GM23338 (cell line): ENCODE results near the gene JPH3. TPM values are rescaled to one million over a fixed set of nuclear protein-coding genes. Genes with fewer than 3 reads are reported as not detected.

Experiments used
- ATAC-seq: fragments of 200-7000 bp; cut with Tn5 transposase; 3 replicates; pipeline ENCODE4 v1.9.1; 2020
- DNase-seq: peaks from one replicate; pipeline ENCODE4 v3.0.0-alpha.2; 2015; ENCODE audit warnings: low spot score
- H2AFZ ChIP-seq: fragments of 200-600 bp; sonication (generic); 2 replicates; pipeline ENCODE4 v1.8.0; 2016; ENCODE audit warnings: antibody characterized with exemption, mild to moderate bottlenecking, moderate library complexity
- H3F3A ChIP-seq: fragments of 200-600 bp; sonication (generic); replicated peaks from 2 replicates; pipeline ENCODE4 v1.8.0; 2017; ENCODE audit warnings: antibody characterized with exemption, mixed run types, low read depth
- H3K27ac ChIP-seq: fragments of 200-600 bp; sonication (generic); 2 replicates; pipeline ENCODE4 v1.6.1; 2016; ENCODE audit warnings: low read depth
- H3K27me3 ChIP-seq: fragments of 200-600 bp; sonication (generic); 2 replicates; pipeline ENCODE4 v1.8.0; 2016; ENCODE audit warnings: mild to moderate bottlenecking, mixed run types, moderate library complexity; ENCODE audit not compliant: insufficient read depth
- H3K36me3 ChIP-seq: fragments of 200-600 bp; sonication (generic); 2 replicates; pipeline ENCODE4 v1.8.0; 2016; ENCODE audit warnings: mild to moderate bottlenecking; ENCODE audit not compliant: insufficient read depth
- H3K4me1 ChIP-seq: fragments of 200-600 bp; sonication (generic); 2 replicates; pipeline ENCODE4 v1.8.0; 2016; ENCODE audit warnings: mild to moderate bottlenecking, moderate library complexity; ENCODE audit not compliant: insufficient read depth
- H3K4me2 ChIP-seq: fragments of 200-600 bp; sonication (generic); 2 replicates; pipeline ENCODE4 v1.7.1; 2017; ENCODE audit warnings: mixed run types
- H3K4me3 ChIP-seq: fragments of 200-600 bp; sonication (generic); 2 replicates; pipeline ENCODE4 v1.6.1; 2016; ENCODE audit warnings: mixed run types
- H3K79me2 ChIP-seq: fragments of 200-600 bp; sonication (generic); replicated peaks from 2 replicates; pipeline ENCODE4 v1.8.0; 2017; ENCODE audit warnings: mild to moderate bottlenecking; ENCODE audit not compliant: insufficient read depth
- H3K9me2 ChIP-seq: fragments of 200-600 bp; sonication (generic); 2 replicates; pipeline ENCODE4 v1.8.0; 2017; ENCODE audit not compliant: insufficient read depth
- H4K20me1 ChIP-seq: fragments of 200-600 bp; sonication (generic); replicated peaks from 2 replicates; pipeline ENCODE4 v1.8.0; 2017; ENCODE audit warnings: mild to moderate bottlenecking; ENCODE audit not compliant: insufficient read depth
- H3K27ac Mint-ChIP-seq: 2 replicates; pipeline ENCODE4 v1.8.0; 2020; ENCODE audit warnings: inconsistent platforms, mild to moderate bottlenecking, moderate library complexity, mixed read lengths
- H3K27me3 Mint-ChIP-seq: 3 replicates; pipeline ENCODE4 v1.8.0; 2022; ENCODE audit warnings: low read depth, mild to moderate bottlenecking, moderate library complexity, mixed read lengths, inconsistent platforms; ENCODE audit not compliant: insufficient read depth, poor library complexity
- H3K36me3 Mint-ChIP-seq: 3 replicates; pipeline ENCODE4 v1.8.0; 2021; ENCODE audit warnings: low read depth, mild to moderate bottlenecking, inconsistent platforms, moderate library complexity, mixed read lengths
- H3K4me1 Mint-ChIP-seq: 3 replicates; pipeline ENCODE4 v1.8.0; 2020; ENCODE audit warnings: mild to moderate bottlenecking, inconsistent platforms, mixed read lengths
- H3K4me3 Mint-ChIP-seq: 3 replicates; pipeline ENCODE4 v1.8.0; 2021; ENCODE audit warnings: moderate library complexity, mild to moderate bottlenecking, inconsistent platforms, mixed read lengths
- H3K9me3 Mint-ChIP-seq: 3 replicates; pipeline ENCODE4 v1.8.0; 2020; ENCODE audit warnings: moderate library complexity, mild to moderate bottlenecking, inconsistent platforms, mixed read lengths
- CREB1 ChIP-seq: fragments of 250-450 bp; sonication (Bioruptor Pico); IDR thresholded peaks from 2 replicates; pipeline ENCODE4 v1.5.0; 2020; ENCODE audit warnings: low read depth, mild to moderate bottlenecking, moderate library complexity
- EZH2 ChIP-seq: fragments of 200-600 bp; sonication (generic); IDR thresholded peaks from one replicate; pipeline ENCODE4 v1.8.0; 2017; ENCODE audit warnings: antibody characterized with exemption, mild to moderate bottlenecking, low read depth; ENCODE audit not compliant: unreplicated experiment
- EZH2phosphoT487 ChIP-seq: fragments of 200-600 bp; sonication (generic); IDR thresholded peaks from one replicate; pipeline ENCODE4 v1.8.1; 2018; ENCODE audit warnings: antibody characterized with exemption; ENCODE audit not compliant: unreplicated experiment
- JUNB ChIP-seq: IDR thresholded peaks from one replicate; pipeline ENCODE4 v1.6.1; 2016; ENCODE audit warnings: antibody characterized with exemption; ENCODE audit not compliant: unreplicated experiment
- NANOG ChIP-seq: IDR thresholded peaks from 2 replicates; pipeline ENCODE4 v1.6.1; 2016; ENCODE audit warnings: antibody characterized with exemption, borderline replicate concordance
- POLR2AphosphoS5 ChIP-seq: IDR thresholded peaks from 2 replicates; pipeline ENCODE4 v1.6.1; 2016; ENCODE audit warnings: antibody characterized with exemption, low read depth
- STAT1 ChIP-seq: IDR thresholded peaks from one replicate; pipeline ENCODE4 v1.6.1; 2016; ENCODE audit warnings: antibody characterized with exemption; ENCODE audit not compliant: unreplicated experiment
- ZNF114 ChIP-seq: fragments of 250-450 bp; sonication (Bioruptor Pico); IDR thresholded peaks from 2 replicates; pipeline ENCODE4 v1.5.0; 2020; ENCODE audit warnings: mild to moderate bottlenecking, moderate library complexity
- ZNF331 ChIP-seq: fragments of 250-450 bp; sonication (Bioruptor Pico); IDR thresholded peaks from 2 replicates; pipeline ENCODE4 v1.5.0; 2020; ENCODE audit warnings: low read depth, mild to moderate bottlenecking, moderate library complexity
- polyA plus RNA-seq: library from polyadenylated mRNA; unstranded; fragments of >200 nt; fragmentation: Nextera tagmentation; extraction: Ambion mirVana; gene quantifications from 2 replicates; pipeline ENCODE4 v1.2.1, GENCODE V29; 2016
- total RNA-seq: library from RNA; depleted of rRNA; stranded (reverse); fragments of >200 nt; shearing (Covaris generic); gene quantifications from 2 replicates; pipeline ENCODE4 v1.2.3, GENCODE V29; 2014
- TF ChIP-seq, protein P1 (sequence below): fragments of 250-450 bp; sonication (Bioruptor Pico); IDR thresholded peaks from 2 replicates; pipeline ENCODE4 v1.5.0; 2020; ENCODE audit warnings: mild to moderate bottlenecking, moderate library complexity
- TF ChIP-seq, protein P2 (sequence below): IDR thresholded peaks from 2 replicates; pipeline ENCODE4 v1.6.1; 2016; ENCODE audit warnings: antibody characterized with exemption
- TF ChIP-seq, protein P3 (sequence below): IDR thresholded peaks from one replicate; pipeline ENCODE4 v1.6.1; 2018; ENCODE audit warnings: antibody characterized with exemption; ENCODE audit not compliant: unreplicated experiment
- TF ChIP-seq, protein P4 (sequence below), 2 experiments: fragments of 200-600 bp in 1 of 2; sonication (generic) in 1 of 2; conservative IDR thresholded peaks; 2 replicates each; pipeline versions ENCODE4 v1.5.1 to v1.6.1; 2016 to 2017; ENCODE audit warnings: antibody characterized with exemption in 2 of 2, low read depth in 2 of 2, mild to moderate bottlenecking in 2 of 2, moderate library complexity in 1 of 2

Gene JPH3
- total and polyA plus RNA-seq, 2 experiments from 2014 or later: 8.4 to 38.3 TPM

DNA sequence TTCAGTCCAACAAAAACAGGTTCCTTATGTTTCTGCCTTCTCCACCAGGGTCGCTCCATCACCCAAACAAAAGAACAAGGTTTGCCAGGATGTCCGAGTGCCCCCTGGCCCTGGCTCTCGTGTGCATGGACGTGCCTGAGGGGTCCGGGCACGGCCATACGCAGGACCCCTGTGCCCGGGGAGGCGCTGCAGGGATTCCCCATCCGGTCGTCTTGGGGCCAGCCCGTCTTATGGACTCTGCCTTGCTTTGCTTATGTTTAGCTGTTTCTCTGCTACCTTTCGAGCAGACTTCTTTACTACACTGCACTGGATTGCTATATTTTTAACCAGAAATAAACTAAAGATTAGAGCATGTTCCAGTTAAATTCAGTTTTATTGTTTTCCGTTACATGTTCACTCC lies 95.5 kb downstream of the JPH3 start:
- H3K36me3 ChIP-seq: no peaks in the 10 kb centered on the region; the same call in 1 of the 2 replicates
- no peaks in the 10 kb centered on the region for H3K4me1 ChIP-seq
- H3K9me2 ChIP-seq: no peaks in the 10 kb centered on the region
- H3F3A ChIP-seq: peaks cover 4% of the 10 kb centered on the region; the same call in 1 of the 2 replicates
- H3K27me3 ChIP-seq: no peaks in the 10 kb centered on the region
- H3K4me3 ChIP-seq: no peak overlapping the region
- no peaks in the 10 kb centered on the region for H3K4me1 Mint-ChIP-seq
- peaks cover 45% of the 10 kb centered on the region for H3K36me3 Mint-ChIP-seq
- no peaks in the 10 kb centered on the region; the same call in 2 of the 3 replicates for H3K9me3 Mint-ChIP-seq
- no peak overlapping the region for H3K4me3 Mint-ChIP-seq
- DNase-seq: no peak
- peaks cover 22% of the 10 kb centered on the region for H3K27me3 Mint-ChIP-seq
- H3K27ac ChIP-seq: no peak overlapping the region
- no peak for TF ChIP-seq EZH2
- TF ChIP-seq CREB1 (CRISPR knock-in tag): no peak
- TF ChIP-seq ZNF114 (CRISPR knock-in tag): no peak
- no peak for TF ChIP-seq STAT1
- TF ChIP-seq POLR2AphosphoS5: no peak
- no peak for TF ChIP-seq JUNB
- TF ChIP-seq, protein P1, sequence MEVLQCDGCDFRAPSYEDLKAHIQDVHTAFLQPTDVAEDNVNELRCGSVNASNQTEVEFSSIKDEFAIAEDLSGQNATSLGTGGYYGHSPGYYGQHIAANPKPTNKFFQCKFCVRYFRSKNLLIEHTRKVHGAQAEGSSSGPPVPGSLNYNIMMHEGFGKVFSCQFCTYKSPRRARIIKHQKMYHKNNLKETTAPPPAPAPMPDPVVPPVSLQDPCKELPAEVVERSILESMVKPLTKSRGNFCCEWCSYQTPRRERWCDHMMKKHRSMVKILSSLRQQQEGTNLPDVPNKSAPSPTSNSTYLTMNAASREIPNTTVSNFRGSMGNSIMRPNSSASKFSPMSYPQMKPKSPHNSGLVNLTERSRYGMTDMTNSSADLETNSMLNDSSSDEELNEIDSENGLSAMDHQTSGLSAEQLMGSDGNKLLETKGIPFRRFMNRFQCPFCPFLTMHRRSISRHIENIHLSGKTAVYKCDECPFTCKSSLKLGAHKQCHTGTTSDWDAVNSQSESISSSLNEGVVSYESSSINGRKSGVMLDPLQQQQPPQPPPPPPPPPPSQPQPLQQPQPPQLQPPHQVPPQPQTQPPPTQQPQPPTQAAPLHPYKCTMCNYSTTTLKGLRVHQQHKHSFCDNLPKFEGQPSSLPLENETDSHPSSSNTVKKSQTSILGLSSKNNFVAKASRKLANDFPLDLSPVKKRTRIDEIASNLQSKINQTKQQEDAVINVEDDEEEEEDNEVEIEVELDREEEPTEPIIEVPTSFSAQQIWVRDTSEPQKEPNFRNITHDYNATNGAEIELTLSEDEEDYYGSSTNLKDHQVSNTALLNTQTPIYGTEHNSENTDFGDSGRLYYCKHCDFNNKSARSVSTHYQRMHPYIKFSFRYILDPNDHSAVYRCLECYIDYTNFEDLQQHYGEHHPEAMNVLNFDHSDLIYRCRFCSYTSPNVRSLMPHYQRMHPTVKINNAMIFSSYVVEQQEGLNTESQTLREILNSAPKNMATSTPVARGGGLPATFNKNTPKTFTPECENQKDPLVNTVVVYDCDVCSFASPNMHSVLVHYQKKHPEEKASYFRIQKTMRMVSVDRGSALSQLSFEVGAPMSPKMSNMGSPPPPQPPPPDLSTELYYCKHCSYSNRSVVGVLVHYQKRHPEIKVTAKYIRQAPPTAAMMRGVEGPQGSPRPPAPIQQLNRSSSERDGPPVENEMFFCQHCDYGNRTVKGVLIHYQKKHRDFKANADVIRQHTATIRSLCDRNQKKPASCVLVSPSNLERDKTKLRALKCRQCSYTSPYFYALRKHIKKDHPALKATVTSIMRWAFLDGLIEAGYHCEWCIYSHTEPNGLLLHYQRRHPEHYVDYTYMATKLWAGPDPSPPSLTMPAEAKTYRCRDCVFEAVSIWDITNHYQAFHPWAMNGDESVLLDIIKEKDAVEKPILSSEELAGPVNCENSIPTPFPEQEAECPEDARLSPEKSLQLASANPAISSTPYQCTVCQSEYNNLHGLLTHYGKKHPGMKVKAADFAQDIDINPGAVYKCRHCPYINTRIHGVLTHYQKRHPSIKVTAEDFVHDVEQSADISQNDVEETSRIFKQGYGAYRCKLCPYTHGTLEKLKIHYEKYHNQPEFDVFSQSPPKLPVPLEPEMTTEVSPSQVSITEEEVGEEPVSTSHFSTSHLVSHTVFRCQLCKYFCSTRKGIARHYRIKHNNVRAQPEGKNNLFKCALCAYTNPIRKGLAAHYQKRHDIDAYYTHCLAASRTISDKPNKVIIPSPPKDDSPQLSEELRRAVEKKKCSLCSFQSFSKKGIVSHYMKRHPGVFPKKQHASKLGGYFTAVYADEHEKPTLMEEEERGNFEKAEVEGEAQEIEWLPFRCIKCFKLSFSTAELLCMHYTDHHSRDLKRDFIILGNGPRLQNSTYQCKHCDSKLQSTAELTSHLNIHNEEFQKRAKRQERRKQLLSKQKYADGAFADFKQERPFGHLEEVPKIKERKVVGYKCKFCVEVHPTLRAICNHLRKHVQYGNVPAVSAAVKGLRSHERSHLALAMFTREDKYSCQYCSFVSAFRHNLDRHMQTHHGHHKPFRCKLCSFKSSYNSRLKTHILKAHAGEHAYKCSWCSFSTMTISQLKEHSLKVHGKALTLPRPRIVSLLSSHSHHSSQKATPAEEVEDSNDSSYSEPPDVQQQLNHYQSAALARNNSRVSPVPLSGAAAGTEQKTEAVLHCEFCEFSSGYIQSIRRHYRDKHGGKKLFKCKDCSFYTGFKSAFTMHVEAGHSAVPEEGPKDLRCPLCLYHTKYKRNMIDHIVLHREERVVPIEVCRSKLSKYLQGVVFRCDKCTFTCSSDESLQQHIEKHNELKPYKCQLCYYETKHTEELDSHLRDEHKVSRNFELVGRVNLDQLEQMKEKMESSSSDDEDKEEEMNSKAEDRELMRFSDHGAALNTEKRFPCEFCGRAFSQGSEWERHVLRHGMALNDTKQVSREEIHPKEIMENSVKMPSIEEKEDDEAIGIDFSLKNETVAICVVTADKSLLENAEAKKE (CRISPR knock-in tag): no peak
- TF ChIP-seq, protein P2, sequence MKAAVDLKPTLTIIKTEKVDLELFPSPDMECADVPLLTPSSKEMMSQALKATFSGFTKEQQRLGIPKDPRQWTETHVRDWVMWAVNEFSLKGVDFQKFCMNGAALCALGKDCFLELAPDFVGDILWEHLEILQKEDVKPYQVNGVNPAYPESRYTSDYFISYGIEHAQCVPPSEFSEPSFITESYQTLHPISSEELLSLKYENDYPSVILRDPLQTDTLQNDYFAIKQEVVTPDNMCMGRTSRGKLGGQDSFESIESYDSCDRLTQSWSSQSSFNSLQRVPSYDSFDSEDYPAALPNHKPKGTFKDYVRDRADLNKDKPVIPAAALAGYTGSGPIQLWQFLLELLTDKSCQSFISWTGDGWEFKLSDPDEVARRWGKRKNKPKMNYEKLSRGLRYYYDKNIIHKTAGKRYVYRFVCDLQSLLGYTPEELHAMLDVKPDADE: no peak
- TF ChIP-seq EZH2phosphoT487: no peak
- no peak for TF ChIP-seq ZNF331
- no peak for TF ChIP-seq NANOG
- TF ChIP-seq, protein P3, sequence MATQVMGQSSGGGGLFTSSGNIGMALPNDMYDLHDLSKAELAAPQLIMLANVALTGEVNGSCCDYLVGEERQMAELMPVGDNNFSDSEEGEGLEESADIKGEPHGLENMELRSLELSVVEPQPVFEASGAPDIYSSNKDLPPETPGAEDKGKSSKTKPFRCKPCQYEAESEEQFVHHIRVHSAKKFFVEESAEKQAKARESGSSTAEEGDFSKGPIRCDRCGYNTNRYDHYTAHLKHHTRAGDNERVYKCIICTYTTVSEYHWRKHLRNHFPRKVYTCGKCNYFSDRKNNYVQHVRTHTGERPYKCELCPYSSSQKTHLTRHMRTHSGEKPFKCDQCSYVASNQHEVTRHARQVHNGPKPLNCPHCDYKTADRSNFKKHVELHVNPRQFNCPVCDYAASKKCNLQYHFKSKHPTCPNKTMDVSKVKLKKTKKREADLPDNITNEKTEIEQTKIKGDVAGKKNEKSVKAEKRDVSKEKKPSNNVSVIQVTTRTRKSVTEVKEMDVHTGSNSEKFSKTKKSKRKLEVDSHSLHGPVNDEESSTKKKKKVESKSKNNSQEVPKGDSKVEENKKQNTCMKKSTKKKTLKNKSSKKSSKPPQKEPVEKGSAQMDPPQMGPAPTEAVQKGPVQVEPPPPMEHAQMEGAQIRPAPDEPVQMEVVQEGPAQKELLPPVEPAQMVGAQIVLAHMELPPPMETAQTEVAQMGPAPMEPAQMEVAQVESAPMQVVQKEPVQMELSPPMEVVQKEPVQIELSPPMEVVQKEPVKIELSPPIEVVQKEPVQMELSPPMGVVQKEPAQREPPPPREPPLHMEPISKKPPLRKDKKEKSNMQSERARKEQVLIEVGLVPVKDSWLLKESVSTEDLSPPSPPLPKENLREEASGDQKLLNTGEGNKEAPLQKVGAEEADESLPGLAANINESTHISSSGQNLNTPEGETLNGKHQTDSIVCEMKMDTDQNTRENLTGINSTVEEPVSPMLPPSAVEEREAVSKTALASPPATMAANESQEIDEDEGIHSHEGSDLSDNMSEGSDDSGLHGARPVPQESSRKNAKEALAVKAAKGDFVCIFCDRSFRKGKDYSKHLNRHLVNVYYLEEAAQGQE: no peak
- TF ChIP-seq, protein P4, sequence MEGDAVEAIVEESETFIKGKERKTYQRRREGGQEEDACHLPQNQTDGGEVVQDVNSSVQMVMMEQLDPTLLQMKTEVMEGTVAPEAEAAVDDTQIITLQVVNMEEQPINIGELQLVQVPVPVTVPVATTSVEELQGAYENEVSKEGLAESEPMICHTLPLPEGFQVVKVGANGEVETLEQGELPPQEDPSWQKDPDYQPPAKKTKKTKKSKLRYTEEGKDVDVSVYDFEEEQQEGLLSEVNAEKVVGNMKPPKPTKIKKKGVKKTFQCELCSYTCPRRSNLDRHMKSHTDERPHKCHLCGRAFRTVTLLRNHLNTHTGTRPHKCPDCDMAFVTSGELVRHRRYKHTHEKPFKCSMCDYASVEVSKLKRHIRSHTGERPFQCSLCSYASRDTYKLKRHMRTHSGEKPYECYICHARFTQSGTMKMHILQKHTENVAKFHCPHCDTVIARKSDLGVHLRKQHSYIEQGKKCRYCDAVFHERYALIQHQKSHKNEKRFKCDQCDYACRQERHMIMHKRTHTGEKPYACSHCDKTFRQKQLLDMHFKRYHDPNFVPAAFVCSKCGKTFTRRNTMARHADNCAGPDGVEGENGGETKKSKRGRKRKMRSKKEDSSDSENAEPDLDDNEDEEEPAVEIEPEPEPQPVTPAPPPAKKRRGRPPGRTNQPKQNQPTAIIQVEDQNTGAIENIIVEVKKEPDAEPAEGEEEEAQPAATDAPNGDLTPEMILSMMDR (conservative IDR thresholded peaks at IDR 0.05; ENCODE audit: low read depth in 2 of 2): no peak
- H3K27ac Mint-ChIP-seq: no peak overlapping the region
- ATAC-seq: no peak
- H4K20me1 ChIP-seq: no peaks in the 10 kb centered on the region; the same call in 1 of the 2 replicates
- H2AFZ ChIP-seq: no peak overlapping the region
- H3K4me2 ChIP-seq: no peak overlapping the region
- H3K79me2 ChIP-seq: no peaks in the 10 kb centered on the region
